Femur (tissue), 1 donor: ENCODE data around the gene PRM1.

Experiments
- DNase-seq: peaks from one replicate; pipeline ENCODE4 v3.0.0-alpha.2; 2017

Gene PRM1

GRCh38 chr16:11271610-11272009 lies 9.5 kb downstream of the PRM1 start:
- no peak for DNase-seq

DNA sequence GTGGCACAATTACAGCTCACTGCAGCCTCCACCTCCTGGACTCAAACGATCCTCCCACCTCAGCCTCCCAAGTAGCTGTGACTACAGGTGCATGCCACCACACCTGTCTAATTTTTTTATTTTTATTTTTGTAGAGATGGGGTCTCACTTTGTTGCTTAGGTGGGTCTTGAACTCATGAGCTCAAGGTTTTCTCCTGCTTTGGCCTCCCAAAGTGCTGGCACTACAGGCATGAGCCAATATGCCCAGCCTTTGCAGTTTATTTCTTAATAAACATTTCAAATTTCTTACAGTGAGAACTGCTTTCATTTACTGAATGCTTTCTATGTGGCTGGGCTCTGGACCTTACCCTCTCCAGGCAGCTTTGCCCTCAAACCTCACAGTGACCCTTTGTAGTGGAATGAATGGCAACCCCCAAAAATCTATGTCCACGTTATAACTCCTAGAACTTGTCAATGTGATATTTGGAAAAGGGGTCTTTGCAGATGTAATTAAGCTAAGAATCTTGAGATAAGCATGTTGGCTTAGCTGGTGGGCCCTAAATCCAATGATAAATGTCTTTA lies 10.4 kb downstream of the PRM1 start:
- DNase-seq, result no peak

- DNase-seq, result no peak
Measured at GRCh38 chr16:11268921-11269375, 12.2 kb downstream of the PRM1 start, which contains the start of gene TNP2. TNP2 (minus strand) TSS chr16:11269325; CDS start chr16:11269262, 63 bp downstream.

GRCh38 chr16:11265124-11265523 lies 16.0 kb downstream of the PRM1 start:
- DNase-seq, result no peak

- no peak for DNase-seq
Measured at GRCh38 chr16:11264155-11264832, 16.8 kb downstream of the PRM1 start.

DNA sequence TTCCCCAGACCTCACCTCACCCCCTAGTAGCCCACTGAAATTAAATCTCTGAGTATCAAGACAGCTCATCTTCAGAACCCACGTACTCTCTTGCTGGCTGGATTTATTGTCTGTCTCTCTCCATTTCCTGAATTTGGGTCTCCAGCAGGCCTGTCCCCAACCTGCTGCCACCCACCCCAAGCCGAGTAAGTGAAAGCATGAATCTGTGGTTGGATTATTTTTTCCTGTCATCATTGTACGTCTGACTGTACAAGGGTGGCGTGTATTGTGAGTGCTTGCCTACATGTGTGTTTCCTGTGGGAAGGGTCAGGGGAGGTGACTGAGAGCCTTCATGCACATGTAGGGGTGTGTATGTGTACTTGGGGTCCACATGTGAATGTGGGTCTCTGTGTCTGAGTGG lies 17.4 kb downstream of the PRM1 start:
- no peak for DNase-seq

DNA sequence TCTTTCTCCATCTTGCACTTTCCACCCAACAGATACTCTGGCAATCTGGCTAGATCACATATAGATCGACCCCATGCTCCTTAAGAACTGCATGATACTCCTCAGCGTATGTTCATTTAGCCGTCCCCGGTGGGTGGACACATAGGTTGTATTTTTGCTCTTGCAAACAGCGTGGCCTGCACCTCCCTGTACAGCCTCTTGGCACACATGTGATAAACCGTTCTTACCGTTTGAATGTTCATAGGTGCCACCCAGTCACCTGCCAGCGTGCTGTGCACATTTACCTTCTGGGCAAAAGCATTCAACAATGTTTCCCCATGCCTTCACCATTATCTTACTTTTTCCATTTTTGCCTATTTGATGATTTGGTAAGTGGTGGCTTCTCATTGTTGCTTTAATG lies 18.2 kb downstream of the PRM1 start:
- no peak for DNase-seq

GRCh38 chr16:11260596-11260966 lies 20.5 kb downstream of the PRM1 start:
- no peak for DNase-seq

GRCh38 chr16:11259655-11260595 lies 21.2 kb downstream of the PRM1 start:
- no peak for DNase-seq

GRCh38 chr16:11258553-11259492 lies 22.3 kb downstream of the PRM1 start:
- DNase-seq, result peak; percentile 64

DNA sequence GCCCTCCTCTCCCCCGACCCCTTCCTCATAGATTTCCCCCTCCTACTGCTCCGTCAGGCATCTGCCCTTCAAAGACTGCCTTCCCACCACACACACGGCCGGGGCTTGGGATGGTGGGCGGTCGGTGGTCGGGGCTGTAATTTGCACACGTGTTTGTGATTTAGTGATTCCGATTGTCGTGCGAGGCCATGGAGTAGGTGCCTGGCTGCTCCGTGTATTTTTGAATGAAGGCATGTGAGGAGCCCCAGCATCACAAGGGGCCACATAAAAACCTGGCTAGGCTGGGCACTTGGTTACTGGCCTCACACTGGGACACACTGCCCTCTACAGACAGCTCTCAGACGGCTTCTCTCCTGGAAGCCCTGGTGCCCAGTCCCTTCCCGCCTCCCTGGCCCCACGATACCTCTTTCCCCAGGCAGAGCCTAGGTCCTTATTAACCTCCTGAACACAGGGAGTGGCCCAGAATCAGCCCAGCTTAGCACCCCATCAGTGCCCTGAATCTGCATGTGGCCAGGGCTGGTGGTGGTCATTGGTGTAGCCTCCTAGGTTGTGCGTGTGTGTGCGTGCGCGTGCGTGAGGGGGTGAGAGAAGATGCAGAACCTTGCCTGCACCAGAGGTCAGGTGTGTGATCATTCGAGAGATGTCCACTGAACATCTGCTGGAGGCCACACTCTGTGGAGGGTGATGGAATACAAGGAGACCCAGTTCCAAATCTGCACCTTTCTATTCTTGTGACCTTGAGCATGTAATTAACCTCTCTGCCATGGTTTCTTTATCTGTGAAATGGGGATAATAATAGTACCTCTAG lies 23.8 kb downstream of the PRM1 start:
- DNase-seq, result peak; percentile 85

DNA sequence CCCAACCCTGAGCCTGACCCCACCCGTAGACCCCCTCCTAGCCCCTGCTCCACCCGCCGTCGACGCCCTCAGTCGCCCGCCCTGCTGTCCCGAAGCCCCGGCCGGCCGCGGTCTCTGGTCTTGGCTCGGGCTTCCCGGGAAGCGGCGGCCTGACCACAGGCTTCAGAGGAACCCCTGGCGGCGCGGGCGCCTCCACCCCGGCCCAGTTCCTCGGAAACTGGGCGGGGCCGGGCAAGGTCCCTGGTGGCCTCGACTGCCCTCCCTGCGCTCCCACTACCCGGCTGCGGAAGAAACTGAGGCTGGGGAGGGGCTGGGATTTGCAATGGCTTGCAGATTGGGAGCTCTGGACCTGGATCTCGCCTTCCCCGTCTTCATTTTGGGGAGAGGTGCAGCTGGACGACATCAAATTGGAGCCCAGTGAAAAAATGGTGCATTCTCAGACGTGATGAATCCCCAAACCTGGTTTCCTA lies 24.4 kb downstream of the PRM1 start:
- peak; percentile 80 for DNase-seq

DNA sequence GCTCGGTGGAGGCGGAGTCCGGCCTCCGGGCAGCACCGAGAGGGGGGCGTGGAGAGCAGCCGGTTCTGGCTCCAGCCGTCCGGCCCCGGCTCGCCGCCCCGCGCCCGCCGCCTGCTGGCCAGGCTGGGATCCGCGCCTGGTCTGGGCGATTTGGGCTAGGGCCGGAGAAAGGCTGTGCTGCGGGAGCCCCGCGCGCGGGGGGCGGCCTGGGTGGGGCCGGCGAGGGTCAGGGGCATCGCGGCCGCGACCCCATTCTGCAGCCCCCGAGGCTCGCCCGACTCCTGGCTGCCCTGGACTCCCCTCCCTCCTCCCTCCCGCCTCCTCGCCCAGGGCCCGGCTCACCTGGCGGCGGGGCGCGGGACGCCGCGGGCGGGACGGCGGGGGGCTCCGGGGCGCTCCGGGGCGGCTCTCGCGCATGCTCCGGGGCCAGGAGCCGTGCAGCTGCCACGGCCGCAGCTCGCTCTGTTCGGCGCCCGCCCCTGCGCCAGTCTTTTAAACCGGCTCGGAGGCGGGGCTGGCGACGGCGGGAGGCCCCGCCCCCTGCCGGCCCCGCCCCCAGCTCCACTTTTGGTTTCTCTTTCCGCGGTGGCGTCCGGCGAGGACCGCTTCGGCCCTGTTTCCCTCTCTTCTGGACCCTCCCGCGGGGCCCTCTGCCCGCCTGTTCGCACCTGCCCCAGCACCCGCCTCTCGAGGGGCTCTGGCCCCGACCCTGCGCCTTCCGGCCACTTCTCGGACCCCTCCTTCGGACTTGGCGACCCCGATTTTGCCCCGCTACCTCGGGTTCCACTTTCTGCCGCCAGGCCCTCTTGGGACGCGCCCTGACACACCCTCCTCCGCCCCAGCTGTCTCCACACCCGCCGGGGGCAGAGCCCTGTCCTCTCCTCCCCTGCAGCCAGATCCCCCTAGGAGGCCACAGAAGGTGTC lies 25.1 kb downstream of the PRM1 start, which contains the start of gene SOCS1:
Gene SOCS1, minus strand, starts transcription at position 468 of the 924 bp plus-strand sequence. CDS start 726 bp downstream, outside the sequence.
- DNase-seq, result peak; percentile 93

DNA sequence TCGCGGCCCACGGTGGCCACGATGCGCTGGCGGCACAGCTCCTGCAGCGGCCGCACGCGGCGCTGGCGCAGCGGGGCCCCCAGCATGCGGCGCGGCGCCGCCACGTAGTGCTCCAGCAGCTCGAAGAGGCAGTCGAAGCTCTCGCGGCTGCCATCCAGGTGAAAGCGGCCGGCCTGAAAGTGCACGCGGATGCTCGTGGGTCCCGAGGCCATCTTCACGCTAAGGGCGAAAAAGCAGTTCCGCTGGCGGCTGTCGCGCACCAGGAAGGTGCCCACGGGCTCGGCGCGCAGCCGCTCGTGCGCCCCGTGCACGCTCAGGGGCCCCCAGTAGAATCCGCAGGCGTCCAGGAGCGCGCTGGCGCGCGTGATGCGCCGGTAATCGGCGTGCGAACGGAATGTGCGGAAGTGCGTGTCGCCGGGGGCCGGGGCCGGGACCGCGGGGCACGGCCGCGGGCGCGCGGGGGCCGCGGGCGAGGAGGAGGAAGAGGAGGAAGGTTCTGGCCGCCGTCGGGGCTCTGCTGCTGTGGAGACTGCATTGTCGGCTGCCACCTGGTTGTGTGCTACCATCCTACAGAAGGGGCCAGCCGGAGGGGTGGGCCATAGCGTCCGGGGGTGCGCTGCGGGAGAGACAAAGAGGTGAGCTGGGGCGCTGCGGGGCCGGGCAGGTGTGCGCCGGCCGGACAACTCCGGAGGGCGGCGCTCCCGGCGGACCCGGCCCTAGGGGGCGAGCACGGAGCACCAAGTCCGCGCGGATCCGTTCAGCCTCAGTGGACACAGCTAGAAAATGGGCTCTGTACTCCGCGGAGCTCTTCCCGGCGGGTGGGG lies 26.0 kb downstream of the PRM1 start:
- DNase-seq, result peak; percentile 69

DNA sequence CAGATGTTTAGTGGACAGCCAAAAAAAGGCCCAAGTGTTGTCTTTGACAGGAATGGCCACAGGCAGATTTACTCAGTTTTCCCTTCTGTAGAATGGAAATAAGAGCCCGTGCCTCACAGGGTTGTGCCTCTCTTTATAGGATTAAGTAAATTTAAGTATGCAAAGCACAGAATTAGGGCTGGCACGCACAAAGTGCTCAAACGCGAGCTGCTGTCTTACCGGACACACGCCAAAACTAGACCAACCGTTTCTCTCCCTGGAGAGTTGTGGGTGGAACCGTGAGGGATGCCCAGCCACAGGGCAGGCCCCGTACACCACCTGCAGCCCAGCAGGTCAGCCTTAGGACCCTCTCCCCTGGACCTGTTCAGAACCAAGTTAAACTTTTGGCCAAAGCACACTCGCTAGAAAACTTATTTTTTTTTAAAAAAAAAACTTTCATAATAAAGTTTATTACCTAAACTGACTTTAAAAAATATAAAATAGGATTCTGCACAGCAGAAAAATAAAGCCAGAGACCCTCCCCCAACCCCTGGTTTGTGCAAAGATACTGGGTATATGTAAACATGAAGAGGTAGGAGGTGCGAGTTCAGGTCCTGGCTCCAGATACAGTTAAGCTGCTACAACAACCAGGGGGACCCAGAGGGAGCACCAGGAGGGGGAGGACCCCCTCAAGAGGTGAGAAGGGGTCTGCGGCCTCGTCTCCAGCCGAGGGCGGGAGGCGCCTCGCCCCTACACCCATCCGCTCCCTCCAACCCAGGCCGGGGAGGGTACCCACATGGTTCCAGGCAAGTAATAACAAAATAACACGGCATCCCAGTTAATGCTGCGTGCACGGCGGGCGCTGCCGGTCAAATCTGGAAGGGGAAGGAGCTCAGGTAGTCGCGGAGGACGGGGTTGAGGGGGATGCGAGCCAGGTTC lies 26.9 kb downstream of the PRM1 start:
- DNase-seq, result no peak

DNA sequence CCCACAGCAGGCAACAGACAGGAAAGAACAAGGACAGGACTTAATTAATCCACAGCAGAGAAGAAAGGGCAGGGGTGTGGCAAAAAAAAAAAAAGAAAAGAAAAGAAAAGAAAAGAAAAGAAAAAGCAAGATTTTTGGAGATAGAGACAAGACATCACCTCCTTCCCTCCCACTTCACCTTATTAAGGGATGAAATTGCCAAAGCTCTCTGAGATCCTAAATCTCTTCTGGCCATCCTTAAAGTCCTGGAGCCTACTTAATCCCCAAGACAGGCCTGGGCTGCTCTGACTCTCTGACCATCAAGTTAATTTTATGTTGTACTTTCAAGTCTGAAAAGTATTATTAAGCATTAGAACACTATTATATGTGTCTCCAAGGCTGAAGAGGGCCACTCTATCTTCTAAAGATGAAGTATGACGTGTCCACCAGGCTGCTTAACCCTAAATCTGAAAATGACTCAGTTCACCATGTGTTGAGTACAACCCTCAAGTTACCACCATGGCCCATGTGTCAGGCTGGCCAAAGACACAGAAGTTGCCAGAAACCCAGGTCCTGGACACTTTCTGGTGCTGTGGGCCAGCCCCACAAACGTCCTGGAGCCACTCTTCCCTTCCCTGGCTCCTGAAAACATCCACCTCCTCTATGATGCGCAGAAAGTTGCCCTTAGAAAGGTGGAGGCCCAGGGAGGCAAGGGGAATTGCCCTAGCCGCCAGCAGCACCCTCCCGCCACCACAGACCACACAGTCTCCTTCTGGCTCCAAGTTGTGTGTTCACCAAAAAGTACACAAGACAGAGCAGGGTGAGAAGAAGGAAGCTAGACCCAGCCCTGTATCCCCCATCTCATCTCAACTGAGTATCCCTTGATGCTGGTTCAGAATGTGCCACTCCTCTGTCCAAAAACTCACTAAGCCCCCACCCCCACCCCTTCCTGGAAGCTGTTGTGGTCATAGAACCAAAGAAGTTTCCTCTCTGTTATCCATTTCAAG lies 27.8 kb downstream of the PRM1 start:
- no peak for DNase-seq

DNA sequence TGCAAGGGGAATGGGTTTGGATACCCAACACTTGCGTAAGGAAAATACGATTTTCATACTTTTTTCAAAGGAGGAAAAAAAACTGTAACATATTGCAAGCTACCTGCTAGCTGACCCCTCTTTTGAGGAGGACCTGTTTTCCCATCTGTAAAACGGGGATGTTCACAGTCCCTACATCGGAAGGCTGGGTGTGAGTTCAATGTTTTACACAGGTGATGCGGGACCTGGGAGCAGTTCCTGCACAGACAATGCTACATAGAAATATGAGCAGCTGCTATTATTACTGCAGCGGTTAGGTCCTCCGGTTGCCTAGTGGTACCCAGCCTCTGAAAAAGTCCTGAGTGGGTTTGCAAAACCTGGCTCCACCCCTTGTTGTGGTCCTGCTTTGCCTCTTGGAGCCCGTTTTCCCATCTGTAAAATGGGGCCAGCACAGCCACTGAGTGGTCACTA lies 28.6 kb downstream of the PRM1 start:
- DNase-seq, result no peak
